Endothelial cell of umbilical vein (primary cell): ENCODE data around the gene NHERF2.

Experiments
- EZH2 ChIP-seq: IDR thresholded peaks from 2 replicates; pipeline ENCODE4 v1.6.1; 2012; ENCODE audit warnings: borderline replicate concordance, low read depth, mild to moderate bottlenecking, moderate library complexity, low read length, inconsistent platforms; ENCODE audit not compliant: severe bottlenecking
- GATA2 ChIP-seq: IDR thresholded peaks from 2 replicates; pipeline ENCODE4 v1.7.0; 2011; ENCODE audit warnings: low read depth, mild to moderate bottlenecking, moderate library complexity, mixed read lengths, low read length; ENCODE audit not compliant: insufficient read length, insufficient read depth
- JUN ChIP-seq: IDR thresholded peaks from 2 replicates; pipeline ENCODE4 v1.6.1; 2011; ENCODE audit warnings: borderline replicate concordance, low read depth; ENCODE audit not compliant: insufficient read length, insufficient read depth
- MYC ChIP-seq: IDR thresholded peaks from one replicate; pipeline ENCODE4 v1.6.1; 2011; ENCODE audit warnings: mild to moderate bottlenecking, low read depth, low read length
- POLR2A ChIP-seq: IDR thresholded peaks from 2 replicates; pipeline ENCODE4 v1.6.1; 2012; ENCODE audit warnings: low read depth, mild to moderate bottlenecking, control low read depth, low read length
- POLR2AphosphoS5 ChIP-seq: IDR thresholded peaks from 2 replicates; pipeline ENCODE4 v1.6.1; 2012; ENCODE audit warnings: low read depth, mild to moderate bottlenecking, control low read depth, low read length, moderate library complexity; ENCODE audit not compliant: insufficient read depth
- TF ChIP-seq, protein P1 (sequence below): IDR thresholded peaks from 2 replicates; pipeline ENCODE4 v1.6.1; 2011; ENCODE audit not compliant: insufficient read depth, insufficient read length
- TF ChIP-seq, protein P2 (sequence below), 2 donors: IDR thresholded peaks; 1 replicate in 1 of 2; 2 replicates in 1 of 2; pipeline ENCODE4 v1.5.1; 2011; ENCODE audit warnings: low read length in 2 of 2, mild to moderate bottlenecking in 2 of 2, moderate library complexity in 2 of 2, control low read depth in 1 of 2, inconsistent platforms in 1 of 2, low read depth in 1 of 2; ENCODE audit not compliant: insufficient read depth in 1 of 2; ENCODE audit errors: extremely low read depth in 1 of 2

DNA sequence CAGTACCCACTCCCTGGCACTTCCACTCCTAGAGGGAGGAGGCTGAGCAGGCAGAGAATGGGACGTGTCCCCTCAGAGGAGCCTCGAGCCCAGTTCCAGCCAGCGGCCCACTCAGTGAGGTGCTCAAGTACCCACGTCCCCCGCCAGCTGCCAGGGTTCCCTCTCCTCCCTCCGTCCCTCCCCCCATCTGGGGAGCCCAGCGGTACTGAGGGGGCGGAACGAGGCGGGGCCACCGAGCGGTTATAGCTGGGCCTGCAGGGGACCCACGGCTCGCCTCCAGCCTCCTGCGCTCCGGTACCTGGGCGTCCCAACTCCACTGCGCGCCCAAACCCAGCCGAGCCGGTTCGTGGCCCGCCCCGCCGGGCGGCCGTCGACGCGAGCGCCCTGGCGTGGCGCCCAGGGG is 7.2 kb upstream of the NHERF2 start, which contains the start of gene NPW:
- TF ChIP-seq, protein P1, sequence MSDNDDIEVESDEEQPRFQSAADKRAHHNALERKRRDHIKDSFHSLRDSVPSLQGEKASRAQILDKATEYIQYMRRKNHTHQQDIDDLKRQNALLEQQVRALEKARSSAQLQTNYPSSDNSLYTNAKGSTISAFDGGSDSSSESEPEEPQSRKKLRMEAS = no peak
- TF ChIP-seq, protein P2, sequence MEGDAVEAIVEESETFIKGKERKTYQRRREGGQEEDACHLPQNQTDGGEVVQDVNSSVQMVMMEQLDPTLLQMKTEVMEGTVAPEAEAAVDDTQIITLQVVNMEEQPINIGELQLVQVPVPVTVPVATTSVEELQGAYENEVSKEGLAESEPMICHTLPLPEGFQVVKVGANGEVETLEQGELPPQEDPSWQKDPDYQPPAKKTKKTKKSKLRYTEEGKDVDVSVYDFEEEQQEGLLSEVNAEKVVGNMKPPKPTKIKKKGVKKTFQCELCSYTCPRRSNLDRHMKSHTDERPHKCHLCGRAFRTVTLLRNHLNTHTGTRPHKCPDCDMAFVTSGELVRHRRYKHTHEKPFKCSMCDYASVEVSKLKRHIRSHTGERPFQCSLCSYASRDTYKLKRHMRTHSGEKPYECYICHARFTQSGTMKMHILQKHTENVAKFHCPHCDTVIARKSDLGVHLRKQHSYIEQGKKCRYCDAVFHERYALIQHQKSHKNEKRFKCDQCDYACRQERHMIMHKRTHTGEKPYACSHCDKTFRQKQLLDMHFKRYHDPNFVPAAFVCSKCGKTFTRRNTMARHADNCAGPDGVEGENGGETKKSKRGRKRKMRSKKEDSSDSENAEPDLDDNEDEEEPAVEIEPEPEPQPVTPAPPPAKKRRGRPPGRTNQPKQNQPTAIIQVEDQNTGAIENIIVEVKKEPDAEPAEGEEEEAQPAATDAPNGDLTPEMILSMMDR (IDR thresholded peaks at IDR 0.05; ENCODE audit: extremely low read depth in 1 of 2, insufficient read depth in 1 of 2, low read depth in 1 of 2, low read length in 2 of 2) = no peak
- TF ChIP-seq GATA2 (no peak), POLR2A (no peak), EZH2 (no peak), POLR2AphosphoS5 (no peak), JUN (no peak), MYC (no peak)
